Endodermal cell (in vitro differentiated cells): ENCODE measurements around the gene HEBP1. TPM values are rescaled to one million over a fixed set of nuclear protein-coding genes. Genes with fewer than 3 reads are reported as not detected.

ENCODE experiments used
- DNase-seq: peaks from one replicate; pipeline ENCODE4 v3.0.0-alpha.2; 2017
- H3K27ac ChIP-seq: 2 replicates; pipeline ENCODE4 v1.5.1; 2013; ENCODE audit warnings: mild to moderate bottlenecking, low read depth, low read length, moderate library complexity
- H3K27me3 ChIP-seq: 2 replicates; pipeline ENCODE4 v1.6.1; 2013; ENCODE audit warnings: mild to moderate bottlenecking, low read length, moderate library complexity; ENCODE audit not compliant: insufficient read depth, control insufficient read depth, poor library complexity, severe bottlenecking
- H3K36me3 ChIP-seq: 2 replicates; pipeline ENCODE4 v1.7.0; 2013; ENCODE audit warnings: mild to moderate bottlenecking, low read length, moderate library complexity; ENCODE audit not compliant: control insufficient read depth, insufficient read depth
- H3K4me1 ChIP-seq: one replicate; pipeline ENCODE4 v1.7.0; 2013; ENCODE audit warnings: low read length; ENCODE audit not compliant: control insufficient read depth, insufficient read depth
- H3K4me3 ChIP-seq: 2 replicates; pipeline ENCODE4 v1.5.1; 2013; ENCODE audit warnings: mild to moderate bottlenecking, low read length, moderate library complexity
- H3K9ac ChIP-seq: 2 replicates; pipeline ENCODE4 v1.6.1; 2013; ENCODE audit warnings: mild to moderate bottlenecking, low read length, moderate library complexity; ENCODE audit not compliant: poor library complexity, severe bottlenecking; ENCODE audit errors: extremely low read depth
- H3K9me3 ChIP-seq: 2 replicates; pipeline ENCODE4 v1.6.1; 2013; ENCODE audit warnings: mild to moderate bottlenecking, low read length, moderate library complexity; ENCODE audit not compliant: control insufficient read depth
- H3K27ac Mint-ChIP-seq: 2 replicates; pipeline ENCODE4 v1.8.0; 2020; ENCODE audit warnings: mixed read lengths
- H3K27me3 Mint-ChIP-seq: 2 replicates; pipeline ENCODE4 v1.8.0; 2021; ENCODE audit warnings: mild to moderate bottlenecking, mixed read lengths; ENCODE audit not compliant: insufficient read depth
- H3K36me3 Mint-ChIP-seq: 2 replicates; pipeline ENCODE4 v1.8.0; 2020; ENCODE audit warnings: low read depth, mixed read lengths
- H3K4me1 Mint-ChIP-seq: 2 replicates; pipeline ENCODE4 v1.8.0; 2020; ENCODE audit warnings: mixed read lengths
- H3K4me3 Mint-ChIP-seq: 2 replicates; pipeline ENCODE4 v1.8.0; 2020; ENCODE audit warnings: mild to moderate bottlenecking, moderate library complexity, mixed read lengths
- H3K9me3 Mint-ChIP-seq: 2 replicates; pipeline ENCODE4 v1.8.0; 2020; ENCODE audit warnings: mild to moderate bottlenecking, mixed read lengths
- CTCF ChIP-seq: fragments of 200-600 bp; sonication (generic); conservative IDR thresholded peaks from 2 replicates; pipeline ENCODE4 v1.5.0; 2021; ENCODE audit warnings: antibody characterized with exemption, mild to moderate bottlenecking
- WGBS, 2 experiments: methylation state at CpG; one replicate each; pipeline versions ENCODE4 v1.1.5 to v1.1.7; 2013; ENCODE audit warnings: missing lambda C conversion rate in 2 of 2, mixed read lengths in 1 of 2; ENCODE audit not compliant: insufficient coverage in 1 of 2, insufficient read length in 1 of 2; 5-methylcytosine and 5-hydroxymethylcytosine counted together
- total RNA-seq, 2 donors: library from RNA; stranded (reverse); fragmentation: NEBNext Ultra II Directional in 1 of 2; extraction: Animal tissue kit (Norgen Biotek cat#: 25700) in 1 of 2; gene quantifications; 2 replicates in 1 of 2; 3 replicates in 1 of 2; pipeline ENCODE4 v1.2.1, GENCODE V29; 2021

HEBP1 gene
- total RNA-seq, 2 donors from 2014 or later, result 27.4 to 29.1 TPM

DNA sequence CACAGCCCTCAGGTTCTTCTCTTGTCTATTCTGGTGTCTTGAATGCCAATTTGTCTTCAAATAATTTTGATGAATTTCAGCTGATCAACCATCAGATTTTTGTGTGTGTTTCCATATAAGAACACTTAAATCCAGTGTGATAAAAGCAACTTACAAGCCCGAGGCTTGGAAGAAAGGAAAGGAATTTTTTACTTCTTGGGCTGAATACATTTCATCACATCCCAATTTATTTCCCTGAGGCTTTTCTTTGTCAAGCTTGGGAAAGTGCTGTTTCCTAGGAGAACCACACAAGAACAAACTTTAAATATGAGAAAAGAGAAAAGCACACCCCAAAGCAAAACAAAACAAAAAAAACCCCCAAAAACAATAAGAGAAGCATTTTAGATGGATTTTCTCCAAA is 74.7 kb downstream of the HEBP1 start:
- Histone ChIP-seq H3K27ac (no peak overlapping the region), H3K36me3 (no peaks in the 10 kb centered on the region), H3K9me3 (peaks cover 8% of the 10 kb centered on the region), H3K27me3 (no peaks in the 10 kb centered on the region), H3K9ac (no peak overlapping the region), H3K4me3 (no peak overlapping the region), H3K4me1 (no peaks in the 10 kb centered on the region)
- peaks cover 10% of the 10 kb centered on the region for H3K27me3 Mint-ChIP-seq
- no peak for TF ChIP-seq CTCF
- peaks cover under 1% of the 10 kb centered on the region for H3K9me3 Mint-ChIP-seq
- WGBS, 2 experiments, result 63 to 67% methylated on average over 1 of the region's 1 CpG
- DNase-seq, result no peak
- H3K27ac Mint-ChIP-seq, result no peak overlapping the region
- peaks cover 2% of the 10 kb centered on the region for H3K4me1 Mint-ChIP-seq
- peaks cover 9% of the 10 kb centered on the region for H3K36me3 Mint-ChIP-seq
- no peak overlapping the region for H3K4me3 Mint-ChIP-seq

Other genes with a start within 250 kb of the HEBP1 start
- 1 to 10 TPM; 1.8 to 3.2 TPM for gene APOLD1, start 214.6 kb downstream of the HEBP1 start, total RNA-seq
- gene DDX47, start 186.9 kb downstream of the HEBP1 start, total RNA-seq, result 100 to 1,000 TPM in 1 of 2 donors, 10 to 100 TPM in 1; 92.3 to 154 TPM
- 1 to 10 TPM in 1 of 2 donors, under 1 TPM in 1; 0.15 to 1.0 TPM for gene GPRC5A, start 108.7 kb downstream of the HEBP1 start, total RNA-seq
- not detected for gene GPRC5D, start 48.1 kb downstream of the HEBP1 start, total RNA-seq
- 10 to 100 TPM; 20.8 to 32.0 TPM for gene FAM234B, start 44.1 kb upstream of the HEBP1 start, total RNA-seq
- under 1 TPM in 1 of 2 donors, not detected in 1; 0.31 TPM for gene GSG1, start 103.4 kb upstream of the HEBP1 start, total RNA-seq
- under 1 TPM; 0.58 to 0.59 TPM for gene EMP1, start 196.5 kb upstream of the HEBP1 start, total RNA-seq